HL-60 (cell line): ENCODE results near the gene GGACT.

Source experiments
- CTCF ChIP-seq: IDR thresholded peaks from one replicate; pipeline ENCODE4 v1.5.1; 2011; ENCODE audit warnings: low read length, control low read depth, inconsistent platforms; ENCODE audit not compliant: insufficient read depth
- POLR2AphosphoS5 ChIP-seq: IDR thresholded peaks from 2 replicates; pipeline ENCODE4 v1.6.1; 2012; ENCODE audit warnings: low read depth
- TF ChIP-seq, protein P1 (sequence below): IDR thresholded peaks from 2 replicates; pipeline ENCODE4 v1.6.1; 2012; ENCODE audit warnings: low read depth; ENCODE audit not compliant: insufficient replicate concordance

GRCh38 chr13:100600461-100600860, 11.9 kb upstream of the GGACT start:
- no peak; the same call in 1 of the 2 replicates for TF ChIP-seq POLR2AphosphoS5
- TF ChIP-seq CTCF, result no peak
- TF ChIP-seq, protein P1, sequence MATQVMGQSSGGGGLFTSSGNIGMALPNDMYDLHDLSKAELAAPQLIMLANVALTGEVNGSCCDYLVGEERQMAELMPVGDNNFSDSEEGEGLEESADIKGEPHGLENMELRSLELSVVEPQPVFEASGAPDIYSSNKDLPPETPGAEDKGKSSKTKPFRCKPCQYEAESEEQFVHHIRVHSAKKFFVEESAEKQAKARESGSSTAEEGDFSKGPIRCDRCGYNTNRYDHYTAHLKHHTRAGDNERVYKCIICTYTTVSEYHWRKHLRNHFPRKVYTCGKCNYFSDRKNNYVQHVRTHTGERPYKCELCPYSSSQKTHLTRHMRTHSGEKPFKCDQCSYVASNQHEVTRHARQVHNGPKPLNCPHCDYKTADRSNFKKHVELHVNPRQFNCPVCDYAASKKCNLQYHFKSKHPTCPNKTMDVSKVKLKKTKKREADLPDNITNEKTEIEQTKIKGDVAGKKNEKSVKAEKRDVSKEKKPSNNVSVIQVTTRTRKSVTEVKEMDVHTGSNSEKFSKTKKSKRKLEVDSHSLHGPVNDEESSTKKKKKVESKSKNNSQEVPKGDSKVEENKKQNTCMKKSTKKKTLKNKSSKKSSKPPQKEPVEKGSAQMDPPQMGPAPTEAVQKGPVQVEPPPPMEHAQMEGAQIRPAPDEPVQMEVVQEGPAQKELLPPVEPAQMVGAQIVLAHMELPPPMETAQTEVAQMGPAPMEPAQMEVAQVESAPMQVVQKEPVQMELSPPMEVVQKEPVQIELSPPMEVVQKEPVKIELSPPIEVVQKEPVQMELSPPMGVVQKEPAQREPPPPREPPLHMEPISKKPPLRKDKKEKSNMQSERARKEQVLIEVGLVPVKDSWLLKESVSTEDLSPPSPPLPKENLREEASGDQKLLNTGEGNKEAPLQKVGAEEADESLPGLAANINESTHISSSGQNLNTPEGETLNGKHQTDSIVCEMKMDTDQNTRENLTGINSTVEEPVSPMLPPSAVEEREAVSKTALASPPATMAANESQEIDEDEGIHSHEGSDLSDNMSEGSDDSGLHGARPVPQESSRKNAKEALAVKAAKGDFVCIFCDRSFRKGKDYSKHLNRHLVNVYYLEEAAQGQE, result no peak
